Measurements from ENCODE around the gene SGCG. TPM values are rescaled to one million over a fixed set of nuclear protein-coding genes. Genes with fewer than 3 reads are reported as not detected.

SGCG gene
- total RNA-seq, 1 experiment from 2014 or later: not detected

GRCh38 chr13:23321535-23322241, 140.9 kb downstream of the SGCG start:
- H3K27ac Mint-ChIP-seq (ENCODE audit: unreplicated experiment): no peak overlapping the region
- intact Hi-C loops (cut with micrococcal nuclease; ENCODE audit: unreplicated experiment): no loop called here
- no peaks in the 10 kb centered on the region for H3K9me3 Mint-ChIP-seq (ENCODE audit: low read depth, unreplicated experiment)
- CTCF ChIA-PET: no interaction called here
- no peak overlapping the region for H3K4me3 Mint-ChIP-seq (ENCODE audit: low read depth, unreplicated experiment)
- H3K4me1 Mint-ChIP-seq (ENCODE audit: low read depth, unreplicated experiment): no peaks in the 10 kb centered on the region
- DNase-seq: peak; percentile 5
- H3K27me3 Mint-ChIP-seq (ENCODE audit: unreplicated experiment): no peaks in the 10 kb centered on the region
- no peaks in the 10 kb centered on the region for H3K36me3 Mint-ChIP-seq (ENCODE audit: insufficient read depth, unreplicated experiment)
- TF ChIP-seq CTCF (IDR thresholded peaks at IDR 0.05; ENCODE audit: unreplicated experiment): no peak
- no TSS peak for BruUV-seq (replicated peaks)

GRCh38 chr13:23322353-23323336, 141.9 kb downstream of the SGCG start:
- Mint-ChIP-seq H3K4me3 (ENCODE audit: low read depth, unreplicated experiment) (no peak overlapping the region), H3K36me3 (ENCODE audit: insufficient read depth, unreplicated experiment) (no peaks in the 10 kb centered on the region), H3K9me3 (ENCODE audit: low read depth, unreplicated experiment) (no peaks in the 10 kb centered on the region), H3K27me3 (ENCODE audit: unreplicated experiment) (no peaks in the 10 kb centered on the region), H3K4me1 (ENCODE audit: low read depth, unreplicated experiment) (no peaks in the 10 kb centered on the region), H3K27ac (ENCODE audit: unreplicated experiment) (no peak overlapping the region)
- BruUV-seq (replicated peaks): no TSS peak
- no peak for DNase-seq
- TF ChIP-seq CTCF (IDR thresholded peaks at IDR 0.05; ENCODE audit: unreplicated experiment): no peak
- intact Hi-C loops (cut with micrococcal nuclease; ENCODE audit: unreplicated experiment): no loop called here
- CTCF ChIA-PET: no interaction called here

GRCh38 chr13:23323946-23324709, 143.3 kb downstream of the SGCG start:
- H3K4me1 Mint-ChIP-seq (ENCODE audit: low read depth, unreplicated experiment): no peaks in the 10 kb centered on the region
- intact Hi-C loops (cut with micrococcal nuclease; ENCODE audit: unreplicated experiment): no loop called here
- no peak for TF ChIP-seq CTCF (IDR thresholded peaks at IDR 0.05; ENCODE audit: unreplicated experiment)
- CTCF ChIA-PET: interaction anchor here (0.6 kb wide), 1 partner anchor 85 kb away, joined by 3 read pairs; no protein-coding TSS in a partner anchor
- no peak overlapping the region for H3K4me3 Mint-ChIP-seq (ENCODE audit: low read depth, unreplicated experiment)
- no peaks in the 10 kb centered on the region for H3K9me3 Mint-ChIP-seq (ENCODE audit: low read depth, unreplicated experiment)
- no peaks in the 10 kb centered on the region for H3K27me3 Mint-ChIP-seq (ENCODE audit: unreplicated experiment)
- BruUV-seq (replicated peaks): no TSS peak
- H3K27ac Mint-ChIP-seq (ENCODE audit: unreplicated experiment): no peak overlapping the region
- no peaks in the 10 kb centered on the region for H3K36me3 Mint-ChIP-seq (ENCODE audit: insufficient read depth, unreplicated experiment)
- no peak for DNase-seq

GRCh38 chr13:23325191-23325590, 144.4 kb downstream of the SGCG start:
- Mint-ChIP-seq H3K4me3 (ENCODE audit: low read depth, unreplicated experiment) (no peak overlapping the region), H3K27ac (ENCODE audit: unreplicated experiment) (no peak overlapping the region), H3K27me3 (ENCODE audit: unreplicated experiment) (no peaks in the 10 kb centered on the region), H3K36me3 (ENCODE audit: insufficient read depth, unreplicated experiment) (no peaks in the 10 kb centered on the region), H3K9me3 (ENCODE audit: low read depth, unreplicated experiment) (no peaks in the 10 kb centered on the region), H3K4me1 (ENCODE audit: low read depth, unreplicated experiment) (no peaks in the 10 kb centered on the region)
- TF ChIP-seq CTCF (IDR thresholded peaks at IDR 0.05; ENCODE audit: unreplicated experiment): no peak
- CTCF ChIA-PET: no interaction called here
- no peak for DNase-seq
- intact Hi-C loops (cut with micrococcal nuclease; ENCODE audit: unreplicated experiment): no loop called here
- BruUV-seq (replicated peaks): no TSS peak

Data from Calu3 (cell line).